HepG2 (cell line): Measurements from ENCODE around the gene CYP2A6. TPM values are rescaled to one million over a fixed set of nuclear protein-coding genes. Genes with fewer than 3 reads are reported as not detected.

Experiments
- ARHGAP35 ChIP-seq: sonication (generic); formaldehyde crosslinking; IDR thresholded peaks from 2 replicates; pipeline ENCODE4 v1.9.0; 2022; ENCODE audit warnings: mild to moderate bottlenecking, inconsistent platforms, moderate library complexity, missing genetic modification reagents, borderline replicate concordance
- KLF9 ChIP-seq: IDR thresholded peaks from 2 replicates; pipeline ENCODE4 v1.6.1; 2016; ENCODE audit warnings: low read depth
- MLX ChIP-seq: IDR thresholded peaks from 2 replicates; pipeline ENCODE4 v1.6.1; 2016
- NBN ChIP-seq: fragments of 450-650 bp; conservative IDR thresholded peaks from 2 replicates; pipeline ENCODE4 v1.6.1; 2017
- PRMT3 ChIP-seq: sonication (generic); formaldehyde crosslinking; IDR thresholded peaks from 2 replicates; pipeline ENCODE4 v1.8.1; 2022; ENCODE audit warnings: low read depth, mild to moderate bottlenecking, moderate library complexity, missing genetic modification reagents, borderline replicate concordance
- RBAK ChIP-seq: sonication (generic); formaldehyde crosslinking; IDR thresholded peaks from 2 replicates; pipeline ENCODE4 v1.5.1; 2020; ENCODE audit warnings: mild to moderate bottlenecking, missing genetic modification reagents
- TP53 ChIP-seq: sonication (generic); formaldehyde crosslinking; conservative IDR thresholded peaks from 2 replicates; pipeline ENCODE4 v1.4.0; 2020; ENCODE audit warnings: missing genetic modification reagents
- ZBTB33 ChIP-seq: sonication (generic); formaldehyde crosslinking; IDR thresholded peaks from 2 replicates; pipeline ENCODE4 v1.4.0; 2020; ENCODE audit warnings: missing genetic modification reagents
- ZFY ChIP-seq: sonication (generic); formaldehyde crosslinking; IDR thresholded peaks from 2 replicates; pipeline ENCODE4 v1.4.0; 2020; ENCODE audit warnings: missing genetic modification reagents
- ZNF644 ChIP-seq: IDR thresholded peaks from 2 replicates; pipeline ENCODE4 v1.6.1; 2016; ENCODE audit warnings: low read depth
- ZNF660 ChIP-seq: sonication (generic); formaldehyde crosslinking; IDR thresholded peaks from 2 replicates; pipeline ENCODE4 v1.5.1; 2020; ENCODE audit warnings: mild to moderate bottlenecking, low read depth, missing genetic modification reagents, borderline replicate concordance
- polyA plus RNA-seq, 8 experiments: library from polyadenylated mRNA; depleted of rRNA in 3 of 8; stranded (reverse) in 7 of 8; unstranded in 1 of 8; fragments of >200 nt; fragmentation: Illumina TruSeq in 4 of 8; extraction: Trizol in 4 of 8; gene quantifications; 2 replicates each; pipeline versions ENCODE4 v1.2.1 to v1.2.3, GENCODE V29; 2011 to 2016; ENCODE audit warnings: low read depth in 4 of 8, missing spikeins in 1 of 8, mixed read lengths in 1 of 8; ENCODE audit not compliant: insufficient read depth in 1 of 8
- total RNA-seq, 5 experiments: library from RNA; depleted of rRNA; stranded (reverse); fragments of >200 nt; fragmentation: Illumina TruSeq; extraction: Trizol; gene quantifications; 2 replicates each; pipeline ENCODE4 v1.2.3, GENCODE V29; 2016; ENCODE audit warnings: low read depth in 1 of 5
- TF ChIP-seq, protein P1 (sequence below): sonication (generic); formaldehyde crosslinking; IDR thresholded peaks from 2 replicates; pipeline ENCODE4 v1.4.0; 2020; ENCODE audit warnings: missing genetic modification reagents, mild to moderate bottlenecking, borderline replicate concordance
- TF ChIP-seq, protein P2 (sequence below): sonication (generic); formaldehyde crosslinking; IDR thresholded peaks from 2 replicates; pipeline ENCODE4 v1.4.0; 2020; ENCODE audit warnings: missing genetic modification reagents, borderline replicate concordance

Gene CYP2A6
- total and polyA plus RNA-seq, 2 of the 13 experiments (the other 11 are each of a cell fraction or from before 2014, with no cell fraction given), result not detected

DNA sequence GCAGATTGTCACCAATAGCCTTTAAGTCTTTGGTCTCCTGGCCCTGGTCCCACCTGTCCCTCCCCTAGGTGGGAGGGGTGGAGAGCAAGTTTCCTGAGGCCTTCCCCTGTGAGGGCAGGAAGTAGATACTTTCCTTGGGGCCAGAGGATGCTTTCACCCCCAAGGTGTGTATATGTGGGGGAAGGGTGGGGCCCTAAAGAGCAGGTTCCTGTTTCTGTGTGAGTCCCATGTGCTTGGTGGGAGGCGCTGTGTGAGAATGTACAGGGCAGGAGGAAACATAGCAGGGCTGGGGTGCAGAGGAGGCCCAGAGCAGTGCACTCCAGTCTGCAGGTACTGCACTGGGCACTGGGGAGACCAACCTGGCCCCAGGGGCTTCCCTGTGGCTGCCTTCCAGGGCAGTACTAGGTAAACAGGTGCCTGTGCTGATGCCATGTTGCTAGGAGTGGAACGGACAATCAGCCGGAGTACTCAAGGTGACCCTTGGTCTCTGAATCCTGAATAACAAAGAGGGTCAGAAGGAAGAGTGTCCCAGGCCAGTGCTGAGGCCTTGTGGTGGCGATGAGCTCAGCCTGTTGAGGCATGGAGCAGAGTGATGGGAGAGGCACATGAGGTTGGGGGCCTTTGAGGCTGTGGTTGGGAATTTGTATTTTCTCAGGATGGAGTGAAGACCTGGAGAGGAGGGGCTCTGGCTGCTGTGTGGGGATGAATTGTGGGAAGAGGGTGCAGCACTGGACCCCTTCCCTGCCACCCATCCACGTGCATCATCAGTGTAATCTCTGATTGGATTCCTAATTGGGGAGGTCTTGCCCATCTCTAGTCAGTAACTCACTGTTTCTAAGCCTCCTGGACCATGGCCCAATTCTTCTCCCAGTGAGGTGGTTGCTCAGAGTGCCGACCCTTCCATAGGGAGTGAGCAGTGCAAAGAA, 46.1 kb downstream of the CYP2A6 start (continued):
- TF ChIP-seq ZBTB33 (CRISPR knock-in tag) (peak; percentile 82), ZNF644 (CRISPR knock-in tag) (0 out of 2 replicates have a peak, but pooled peaks have one; percentile 47), KLF9 (CRISPR knock-in tag) (no peak), MLX (no peak), PRMT3 (CRISPR knock-in tag) (no peak), ZFY (CRISPR knock-in tag) (peak; percentile 48; the same call in 1 of the 2 replicates), ARHGAP35 (CRISPR knock-in tag) (no peak), RBAK (CRISPR knock-in tag) (no peak), NBN (no peak), ZNF660 (CRISPR knock-in tag) (no peak), TP53 (CRISPR knock-in tag) (no peak)
- TF ChIP-seq, protein P1, sequence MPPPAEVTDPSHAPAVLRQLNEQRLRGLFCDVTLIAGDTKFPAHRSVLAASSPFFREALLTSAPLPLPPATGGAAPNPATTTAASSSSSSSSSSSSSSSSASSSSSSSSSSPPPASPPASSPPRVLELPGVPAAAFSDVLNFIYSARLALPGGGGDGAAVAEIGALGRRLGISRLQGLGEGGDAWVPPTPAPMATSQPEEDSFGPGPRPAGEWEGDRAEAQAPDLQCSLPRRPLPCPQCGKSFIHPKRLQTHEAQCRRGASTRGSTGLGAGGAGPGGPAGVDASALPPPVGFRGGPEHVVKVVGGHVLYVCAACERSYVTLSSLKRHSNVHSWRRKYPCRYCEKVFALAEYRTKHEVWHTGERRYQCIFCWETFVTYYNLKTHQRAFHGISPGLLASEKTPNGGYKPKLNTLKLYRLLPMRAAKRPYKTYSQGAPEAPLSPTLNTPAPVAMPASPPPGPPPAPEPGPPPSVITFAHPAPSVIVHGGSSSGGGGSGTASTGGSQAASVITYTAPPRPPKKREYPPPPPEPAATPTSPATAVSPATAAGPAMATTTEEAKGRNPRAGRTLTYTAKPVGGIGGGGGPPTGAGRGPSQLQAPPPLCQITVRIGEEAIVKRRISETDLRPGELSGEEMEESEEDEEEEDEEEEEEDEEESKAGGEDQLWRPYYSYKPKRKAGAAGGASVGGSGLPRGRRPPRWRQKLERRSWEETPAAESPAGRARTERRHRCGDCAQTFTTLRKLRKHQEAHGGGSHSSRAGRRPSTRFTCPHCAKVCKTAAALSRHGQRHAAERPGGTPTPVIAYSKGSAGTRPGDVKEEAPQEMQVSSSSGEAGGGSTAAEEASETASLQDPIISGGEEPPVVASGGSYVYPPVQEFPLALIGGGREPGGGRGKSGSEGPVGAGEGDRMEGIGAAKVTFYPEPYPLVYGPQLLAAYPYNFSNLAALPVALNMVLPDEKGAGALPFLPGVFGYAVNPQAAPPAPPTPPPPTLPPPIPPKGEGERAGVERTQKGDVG (CRISPR knock-in tag), result 0 out of 2 replicates have a peak, but pooled peaks have one; percentile 33
- TF ChIP-seq, protein P2, sequence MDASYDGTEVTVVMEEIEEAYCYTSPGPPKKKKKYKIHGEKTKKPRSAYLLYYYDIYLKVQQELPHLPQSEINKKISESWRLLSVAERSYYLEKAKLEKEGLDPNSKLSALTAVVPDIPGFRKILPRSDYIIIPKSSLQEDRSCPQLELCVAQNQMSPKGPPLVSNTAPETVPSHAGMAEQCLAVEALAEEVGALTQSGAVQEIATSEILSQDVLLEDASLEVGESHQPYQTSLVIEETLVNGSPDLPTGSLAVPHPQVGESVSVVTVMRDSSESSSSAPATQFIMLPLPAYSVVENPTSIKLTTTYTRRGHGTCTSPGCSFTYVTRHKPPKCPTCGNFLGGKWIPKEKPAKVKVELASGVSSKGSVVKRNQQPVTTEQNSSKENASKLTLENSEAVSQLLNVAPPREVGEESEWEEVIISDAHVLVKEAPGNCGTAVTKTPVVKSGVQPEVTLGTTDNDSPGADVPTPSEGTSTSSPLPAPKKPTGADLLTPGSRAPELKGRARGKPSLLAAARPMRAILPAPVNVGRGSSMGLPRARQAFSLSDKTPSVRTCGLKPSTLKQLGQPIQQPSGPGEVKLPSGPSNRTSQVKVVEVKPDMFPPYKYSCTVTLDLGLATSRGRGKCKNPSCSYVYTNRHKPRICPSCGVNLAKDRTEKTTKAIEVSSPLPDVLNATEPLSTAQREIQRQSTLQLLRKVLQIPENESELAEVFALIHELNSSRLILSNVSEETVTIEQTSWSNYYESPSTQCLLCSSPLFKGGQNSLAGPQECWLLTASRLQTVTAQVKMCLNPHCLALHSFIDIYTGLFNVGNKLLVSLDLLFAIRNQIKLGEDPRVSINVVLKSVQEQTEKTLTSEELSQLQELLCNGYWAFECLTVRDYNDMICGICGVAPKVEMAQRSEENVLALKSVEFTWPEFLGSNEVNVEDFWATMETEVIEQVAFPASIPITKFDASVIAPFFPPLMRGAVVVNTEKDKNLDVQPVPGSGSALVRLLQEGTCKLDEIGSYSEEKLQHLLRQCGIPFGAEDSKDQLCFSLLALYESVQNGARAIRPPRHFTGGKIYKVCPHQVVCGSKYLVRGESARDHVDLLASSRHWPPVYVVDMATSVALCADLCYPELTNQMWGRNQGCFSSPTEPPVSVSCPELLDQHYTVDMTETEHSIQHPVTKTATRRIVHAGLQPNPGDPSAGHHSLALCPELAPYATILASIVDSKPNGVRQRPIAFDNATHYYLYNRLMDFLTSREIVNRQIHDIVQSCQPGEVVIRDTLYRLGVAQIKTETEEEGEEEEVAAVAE, result no peak
